NCI-H82 treated with DMSO at 0.1 percent for 48 hours (cell line): ENCODE results near the gene TMEM225.
A peak's percentile ranks its signal among the peaks of the same experiment; 100 is the strongest.
"Not testable (repeated sequence)": the region's sequence is repeated elsewhere in the genome, so short reads cannot be mapped to it uniquely, and the experiment has no call there.

Experiments used
- DNase-seq: peaks from one replicate; lab custom pipeline; 2025; ENCODE audit not compliant: unreplicated experiment; lab: John Stamatoyannopoulos, UW

Gene TMEM225, protein sequence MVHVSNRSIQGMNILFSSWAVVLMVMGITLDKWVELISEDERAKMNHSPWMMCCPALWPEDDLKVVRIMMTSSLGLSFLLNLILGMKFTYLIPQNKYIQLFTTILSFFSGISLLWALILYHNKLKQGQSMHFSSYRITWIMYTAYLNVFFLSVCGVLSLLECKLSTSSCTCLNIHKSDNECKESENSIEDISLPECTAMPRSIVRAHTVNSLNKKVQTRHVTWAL

DNA sequence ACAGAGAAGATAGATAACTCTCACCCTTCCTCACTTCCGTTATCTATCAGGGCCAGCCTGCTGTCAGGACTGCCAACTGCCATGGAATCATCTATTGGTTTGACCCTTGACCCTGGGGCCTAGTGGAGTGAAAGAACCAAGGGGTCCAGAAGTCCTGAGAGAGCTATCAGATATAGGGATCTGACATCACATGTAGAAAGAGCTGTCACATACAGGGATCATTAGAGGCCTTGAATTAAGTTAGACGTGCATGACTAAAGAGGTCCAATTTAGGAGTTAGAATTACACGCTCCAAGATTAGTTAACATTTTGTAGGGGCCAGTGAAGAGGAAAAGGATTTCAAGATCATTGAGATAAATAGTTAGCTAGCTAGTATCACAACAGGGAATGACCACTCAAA, at the start of gene TMEM225:
Gene TMEM225 (minus strand): TSS at position 101 of the 400 bp plus-strand sequence. CDS start 245 bp downstream, outside the sequence.
- DNase-seq, result no peak

DNA sequence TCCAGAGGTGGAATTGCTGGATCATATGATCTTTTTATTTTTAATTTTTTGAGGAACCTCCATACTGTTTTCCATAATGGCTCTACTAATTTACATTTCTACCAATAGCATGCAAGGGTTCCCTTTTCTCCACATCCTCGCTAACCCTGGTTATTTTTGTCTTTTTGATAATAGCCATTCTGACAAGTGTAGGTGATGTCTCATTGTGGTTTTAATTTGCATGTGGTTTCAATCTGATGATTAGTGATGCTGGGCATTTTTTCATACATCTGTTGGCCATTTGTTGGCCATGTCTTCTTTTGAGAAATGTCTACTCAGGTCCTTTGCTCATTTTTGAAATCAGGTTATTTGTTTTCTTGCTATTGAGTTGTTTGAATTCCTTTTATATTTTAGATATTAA, 38.6 kb upstream of the TMEM225 start:
- no peak for DNase-seq

DNA sequence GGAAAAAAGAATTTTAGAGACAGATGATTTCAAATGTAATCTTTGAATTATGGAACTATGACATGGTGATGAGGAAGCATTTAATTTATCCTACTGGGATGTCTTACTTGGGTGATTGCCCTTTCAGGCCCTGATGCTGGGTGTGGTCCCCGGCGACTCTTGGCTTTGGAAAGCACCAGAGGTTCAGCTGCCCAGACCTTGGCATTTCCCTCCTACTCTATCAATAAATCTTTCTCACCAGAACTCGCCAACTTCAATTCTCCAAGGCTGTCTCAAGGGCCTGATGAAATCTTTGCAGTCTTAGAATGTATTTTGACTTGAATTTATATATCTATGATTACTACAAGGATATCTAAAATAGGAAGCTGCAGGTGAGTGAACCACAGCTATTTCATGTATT, 35.5 kb upstream of the TMEM225 start:
- no peak for DNase-seq

DNA sequence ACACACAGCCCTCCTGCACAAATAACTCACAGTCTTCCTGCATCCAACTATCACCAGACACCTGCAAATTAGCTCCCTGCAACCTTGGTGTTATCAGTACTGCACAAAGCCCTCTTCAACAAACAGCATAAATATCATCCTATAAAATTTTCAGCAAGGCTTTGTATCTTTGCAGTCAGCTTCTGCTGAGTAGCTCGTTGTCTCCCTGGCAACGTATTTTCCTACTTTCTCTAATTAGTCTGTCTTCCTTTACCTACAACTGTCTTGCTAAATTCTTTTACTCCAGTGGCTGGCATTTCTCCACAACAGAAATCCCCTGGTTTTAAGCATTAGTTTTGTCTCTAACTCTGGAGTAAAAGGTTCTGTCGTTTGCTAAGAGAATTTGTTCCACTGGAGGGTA, 20.4 kb upstream of the TMEM225 start:
- no peak for DNase-seq

DNA sequence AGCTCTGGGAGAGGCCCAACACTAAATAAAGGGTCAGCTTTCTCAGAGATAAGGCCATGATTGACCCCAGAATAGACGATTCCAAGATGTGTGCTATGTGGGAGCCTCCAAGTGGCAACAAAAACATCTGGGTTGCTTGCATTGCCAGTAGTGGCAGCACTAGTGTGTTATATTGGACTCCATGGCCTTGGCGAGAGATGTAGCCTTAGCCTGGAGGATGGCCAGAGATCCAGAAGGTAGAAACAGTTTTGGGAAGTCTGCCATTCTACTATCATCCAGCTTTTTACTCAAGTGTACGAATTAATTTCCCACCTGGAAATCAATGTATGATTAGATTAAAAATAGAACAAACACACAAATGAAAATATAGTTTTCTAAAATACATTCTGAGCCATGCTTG, 19.5 kb upstream of the TMEM225 start:
- DNase-seq, result no peak

DNA sequence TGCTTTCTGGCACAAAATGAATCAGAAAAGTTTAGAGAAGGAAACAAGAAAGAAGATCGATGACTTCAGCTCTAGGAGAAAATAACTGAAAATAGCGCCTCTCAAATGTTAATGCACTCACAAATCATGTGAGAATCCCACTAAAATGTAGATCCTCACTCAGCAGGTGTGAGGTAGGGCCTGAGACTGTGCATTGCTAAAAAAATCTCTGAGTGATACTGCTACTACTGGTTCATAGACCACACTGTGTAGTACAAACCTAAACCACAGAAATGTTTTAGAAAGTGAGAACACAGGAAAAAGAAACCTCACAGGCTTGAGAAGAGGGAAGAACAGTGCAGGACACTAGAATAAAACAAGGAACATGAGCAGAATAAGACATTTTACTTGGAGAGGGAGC, 18.5 kb upstream of the TMEM225 start:
- no peak for DNase-seq

DNA sequence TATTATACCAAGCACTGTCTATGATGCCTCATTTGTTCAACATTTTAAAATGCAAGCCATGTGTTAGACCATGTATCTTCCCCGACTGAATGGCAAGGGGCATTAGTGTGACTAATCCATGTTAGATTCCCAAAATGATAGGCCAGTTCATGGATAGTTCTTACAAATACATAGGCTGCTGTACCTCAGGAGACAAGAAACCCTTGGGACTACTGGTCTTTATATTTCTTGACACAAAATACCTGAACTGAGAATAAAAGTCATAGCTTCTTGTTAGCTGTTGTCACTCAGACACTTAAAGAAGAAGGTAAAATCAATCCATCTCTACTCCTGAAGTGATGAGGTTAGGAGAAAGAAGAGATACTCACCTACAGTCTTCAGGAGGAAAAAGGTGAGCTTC, 16.4 kb upstream of the TMEM225 start, which contains the start of gene OR8D4:
Gene OR8D4 (plus strand): TSS at position 301 of the 400 bp plus-strand sequence. CDS start 4,265 bp downstream, outside the sequence.
- no peak for DNase-seq

DNA sequence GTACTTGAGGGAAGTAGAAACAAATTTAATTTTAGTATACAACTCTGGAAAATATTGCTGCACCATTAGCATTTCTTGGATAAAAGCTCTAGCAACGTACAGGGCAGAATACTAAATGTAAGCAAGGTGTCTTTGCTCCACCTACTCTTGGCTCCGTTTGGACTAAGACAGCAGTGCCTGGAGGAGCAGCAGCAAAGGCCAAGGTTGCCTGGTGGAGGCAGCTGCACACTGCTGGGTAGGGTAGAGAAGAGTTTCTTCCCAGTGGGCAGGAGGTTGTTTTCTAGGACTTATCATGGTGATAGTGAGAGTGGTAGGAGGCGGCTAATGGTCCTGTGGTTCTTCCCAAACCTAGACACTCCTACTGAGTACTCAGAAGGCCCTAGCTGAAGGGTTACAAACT, 14.3 kb upstream of the TMEM225 start:
- no peak for DNase-seq

DNA sequence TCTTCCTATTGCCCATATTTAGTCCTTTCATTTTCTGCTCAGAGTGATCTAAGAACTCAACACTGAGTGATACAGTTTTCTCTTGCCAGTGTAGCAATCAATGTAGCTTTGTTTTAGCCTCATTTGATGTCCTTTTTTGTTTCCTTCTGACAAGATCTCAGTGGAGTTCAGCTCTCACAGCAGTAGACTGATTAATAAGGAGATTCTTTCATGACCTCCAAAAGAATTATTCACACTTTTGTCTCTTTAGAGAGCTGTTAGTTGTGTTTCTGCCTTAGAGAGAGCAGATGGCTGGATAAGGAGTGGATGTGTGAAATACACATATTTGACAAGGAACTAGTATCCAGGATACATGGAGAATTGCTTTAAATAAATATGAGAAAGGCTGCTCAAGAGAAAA, 6.6 kb upstream of the TMEM225 start:
- DNase-seq, result no peak

DNA sequence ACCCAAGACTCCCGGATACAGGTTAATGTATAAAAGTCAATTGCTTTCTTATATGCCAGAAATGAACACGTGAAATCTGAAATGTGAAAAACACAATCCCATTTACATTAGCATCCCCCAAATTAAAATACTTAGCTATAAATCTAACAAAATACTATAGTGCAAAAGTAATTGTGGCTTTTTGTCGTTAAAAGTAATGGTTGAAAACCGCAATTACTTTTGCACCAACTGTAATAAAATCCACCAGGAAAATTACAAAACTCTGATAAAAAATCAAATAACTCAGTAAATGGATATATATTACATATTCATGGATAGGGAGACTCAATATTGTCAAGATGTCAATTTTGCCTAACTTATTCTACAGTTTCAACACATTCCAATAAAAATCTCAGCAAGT, 4.6 kb downstream of the TMEM225 start:
- no peak for DNase-seq

DNA sequence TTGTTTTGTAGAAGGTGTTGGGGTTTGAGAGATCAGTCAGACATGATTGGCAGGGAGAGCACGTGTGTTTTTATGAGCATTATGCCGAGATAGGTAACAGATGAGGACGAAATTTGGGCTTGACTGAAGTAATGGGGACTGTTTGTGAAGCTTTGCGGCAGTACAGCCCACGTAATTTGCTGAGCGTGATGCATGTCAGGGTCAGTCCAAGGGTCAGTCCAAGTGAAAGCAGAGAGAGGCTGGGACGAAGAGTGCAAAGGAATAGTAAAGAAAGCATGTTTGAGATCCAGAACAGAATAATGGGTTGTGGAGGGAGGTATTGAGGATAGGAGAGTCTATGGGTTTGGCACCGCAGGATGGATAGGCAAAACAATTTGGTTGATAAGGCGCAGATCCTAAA, 17.7 kb downstream of the TMEM225 start:
- not testable (repeated sequence) for DNase-seq

DNA sequence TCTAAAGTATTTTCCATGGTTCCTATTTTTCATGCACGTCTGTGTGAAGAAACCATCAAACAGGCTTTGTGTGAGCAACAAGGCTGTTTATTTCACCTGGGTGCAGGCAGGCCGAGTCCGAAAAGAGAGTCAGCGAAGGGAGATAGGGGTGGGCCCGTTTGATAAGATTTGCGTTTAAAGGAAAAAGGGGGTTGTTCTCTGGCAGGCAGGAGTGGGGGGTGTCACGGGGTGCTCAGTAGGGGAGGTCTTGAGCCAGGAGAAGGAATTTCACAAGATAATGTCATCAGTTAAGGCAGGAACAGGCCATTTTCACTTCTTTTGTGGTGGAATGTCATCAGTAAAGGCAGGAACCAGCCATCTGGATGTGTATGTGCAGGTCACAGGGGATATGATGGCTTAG, 20.2 kb downstream of the TMEM225 start:
- not testable (repeated sequence) for DNase-seq

DNA sequence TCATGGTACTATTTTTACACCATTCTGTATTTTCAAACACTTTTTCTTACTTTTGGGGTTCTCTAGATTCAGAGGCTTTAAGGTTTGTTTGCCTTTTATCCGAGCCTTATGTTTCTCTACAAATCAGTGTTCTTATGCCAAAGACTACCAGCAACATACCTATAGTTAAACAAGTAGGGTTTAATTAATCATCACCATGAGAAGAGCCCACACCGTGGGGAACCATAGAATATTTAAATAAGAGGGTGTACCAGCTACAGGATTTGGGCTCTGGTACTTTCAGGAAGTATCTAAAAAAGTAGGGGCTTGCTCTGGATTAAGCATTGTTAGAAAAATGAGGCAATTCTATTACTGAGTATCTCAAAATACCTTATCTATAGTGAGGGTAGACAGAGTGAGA, 25.7 kb downstream of the TMEM225 start:
- DNase-seq, result no peak

DNA sequence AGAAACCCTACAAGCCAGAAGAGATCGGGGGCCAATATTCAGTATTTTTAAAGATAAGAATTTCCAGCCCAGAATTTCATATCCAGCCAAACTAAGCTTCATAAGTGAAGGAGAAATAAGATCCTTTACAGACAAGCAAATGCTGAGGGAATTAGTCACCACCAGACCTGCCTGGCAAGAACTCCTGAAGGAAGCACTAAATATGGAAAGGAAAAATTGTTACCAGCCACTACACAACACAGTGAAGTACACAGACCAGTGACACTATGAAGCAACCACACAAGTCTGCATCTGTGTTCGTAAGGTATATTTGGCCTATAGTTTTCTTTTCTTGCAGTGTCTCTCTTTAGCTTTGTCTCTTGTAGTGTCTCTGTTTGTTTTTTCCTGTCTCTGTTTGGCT, 29.0 kb downstream of the TMEM225 start:
- no peak for DNase-seq

DNA sequence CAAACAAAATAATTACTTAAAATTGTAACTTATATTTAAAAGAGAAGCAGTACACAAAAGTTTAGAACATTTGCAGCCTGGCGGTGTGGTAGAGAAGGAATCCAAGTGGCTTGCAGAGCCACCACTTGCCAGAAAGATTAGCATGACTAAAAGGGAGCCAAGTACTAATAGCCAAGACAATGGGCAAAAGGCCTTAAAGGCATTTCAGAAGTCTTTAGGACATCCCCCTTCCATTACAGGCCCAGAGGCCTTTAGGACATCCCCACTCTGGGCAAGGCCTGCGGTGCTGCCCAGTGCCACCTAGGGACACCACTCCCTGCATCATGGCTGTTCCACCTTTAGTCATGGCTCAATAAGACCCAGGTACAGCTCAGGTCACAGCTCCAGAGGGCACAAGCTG, 32.4 kb downstream of the TMEM225 start:
- DNase-seq, result no peak

DNA sequence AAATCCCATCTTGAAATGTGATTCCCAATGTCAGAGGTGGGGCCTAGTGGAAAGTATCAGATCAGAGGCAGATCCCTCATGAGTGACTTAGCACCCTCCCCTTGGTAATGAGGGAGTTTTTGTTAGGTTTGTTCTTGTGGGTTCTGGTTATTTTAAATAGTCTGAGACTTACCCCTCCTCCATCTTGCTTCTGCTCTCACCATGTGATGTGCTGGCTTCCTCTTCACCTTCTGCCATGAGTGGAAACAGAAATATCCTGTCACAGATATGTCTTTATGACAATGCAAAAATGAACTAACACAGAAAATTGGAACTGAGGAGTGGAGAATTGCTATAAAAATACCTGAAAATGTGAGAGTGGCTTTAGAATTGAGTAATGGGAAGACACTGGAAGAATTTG, 33.1 kb downstream of the TMEM225 start:
- DNase-seq, result no peak

DNA sequence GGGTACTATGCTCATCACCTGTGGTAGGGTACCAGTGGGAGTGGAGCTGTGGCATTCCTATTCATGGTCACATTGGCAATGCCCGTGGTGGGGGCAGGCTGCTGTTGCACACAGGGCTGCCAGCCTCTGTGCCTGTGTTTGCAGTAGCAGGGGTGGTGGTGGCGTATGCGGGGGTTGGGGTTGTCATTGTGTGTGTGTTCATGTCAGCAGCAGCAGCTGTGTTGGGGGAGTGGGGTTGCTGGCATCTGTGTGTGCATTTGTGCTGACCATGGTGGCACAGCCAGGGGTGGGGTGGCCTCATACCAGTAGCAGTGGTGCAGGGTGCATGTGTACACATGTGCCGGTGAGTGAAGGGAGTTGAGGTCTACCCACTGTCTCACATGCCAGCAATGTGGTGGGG, 34.4 kb downstream of the TMEM225 start:
- no peak for DNase-seq

DNA sequence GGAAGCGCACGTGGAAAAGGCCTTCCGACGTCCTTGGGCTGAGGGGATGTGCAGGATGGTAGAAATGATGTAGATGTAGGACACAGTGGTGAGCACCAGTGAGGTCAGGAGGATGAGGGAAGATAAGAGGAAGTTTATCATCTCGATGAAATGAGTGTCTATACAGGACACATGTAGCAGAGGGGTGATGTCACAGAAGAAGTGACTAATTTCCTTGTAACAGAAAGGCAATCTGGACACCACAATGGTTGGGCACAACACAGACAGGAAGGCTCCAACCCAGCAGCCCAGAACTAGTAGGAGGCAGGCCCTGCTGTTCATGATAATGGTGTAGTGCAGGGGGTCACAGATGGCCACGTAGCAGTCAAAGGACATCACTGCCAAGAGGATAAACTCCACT, 44.3 kb downstream of the TMEM225 start:
- no peak for DNase-seq

DNA sequence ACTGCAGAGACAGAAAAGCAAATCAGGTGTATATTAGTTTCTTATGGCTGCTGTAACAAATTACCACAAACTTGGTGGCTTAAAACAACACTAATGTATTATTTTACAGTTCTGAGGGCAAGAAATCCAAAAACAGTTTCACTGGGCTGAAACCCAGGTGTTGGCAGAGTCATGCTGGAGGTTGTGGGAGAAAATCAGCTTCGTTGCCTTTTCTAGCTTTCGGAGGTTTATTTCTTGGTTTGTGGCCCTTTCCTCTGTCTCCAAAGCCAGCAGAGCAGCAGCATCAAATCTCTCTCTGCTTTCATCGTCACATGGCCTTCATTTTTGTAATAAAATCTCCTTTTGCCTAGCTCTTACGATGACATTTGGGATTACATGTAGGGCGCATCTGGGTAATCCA, 46.3 kb downstream of the TMEM225 start:
- DNase-seq, result no peak

DNA sequence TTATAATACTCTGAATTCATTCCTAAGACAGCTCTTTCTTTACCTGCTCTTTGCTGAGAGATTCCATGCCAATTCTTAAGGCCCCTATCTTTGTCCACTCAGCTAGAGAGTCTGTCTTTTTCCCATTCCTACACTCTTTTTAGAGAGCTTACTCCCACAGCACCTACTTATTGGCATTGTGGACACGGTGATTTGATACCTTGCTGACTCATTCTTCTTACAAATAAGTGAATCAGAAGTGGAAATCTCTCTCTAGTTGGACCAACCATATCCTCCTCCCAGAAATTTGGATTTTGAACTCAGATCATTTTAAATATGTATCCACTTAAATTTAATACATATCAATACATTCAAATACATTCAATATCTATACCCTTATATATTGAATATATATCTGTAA, 46.8 kb downstream of the TMEM225 start:
- peak; percentile 8 for DNase-seq

DNA sequence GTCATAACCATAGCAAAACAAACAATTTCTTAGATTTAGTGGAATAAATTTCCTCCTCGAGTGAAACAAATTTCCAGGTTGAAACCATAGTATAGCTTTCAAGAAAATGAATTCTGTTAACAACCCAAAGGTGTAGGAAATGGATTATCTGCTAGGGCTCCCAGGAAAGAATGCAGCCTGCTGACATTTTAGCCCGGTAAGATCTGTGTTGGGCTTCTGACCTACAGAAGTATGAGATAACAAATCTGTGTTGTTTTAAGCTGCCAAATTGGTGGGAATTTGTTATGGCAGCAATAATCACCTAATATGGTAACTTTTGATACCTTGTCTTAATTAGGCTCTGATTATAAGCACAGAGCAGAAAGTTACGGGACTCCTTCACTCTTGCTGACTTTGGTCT, 47.3 kb downstream of the TMEM225 start:
- DNase-seq, result no peak

DNA sequence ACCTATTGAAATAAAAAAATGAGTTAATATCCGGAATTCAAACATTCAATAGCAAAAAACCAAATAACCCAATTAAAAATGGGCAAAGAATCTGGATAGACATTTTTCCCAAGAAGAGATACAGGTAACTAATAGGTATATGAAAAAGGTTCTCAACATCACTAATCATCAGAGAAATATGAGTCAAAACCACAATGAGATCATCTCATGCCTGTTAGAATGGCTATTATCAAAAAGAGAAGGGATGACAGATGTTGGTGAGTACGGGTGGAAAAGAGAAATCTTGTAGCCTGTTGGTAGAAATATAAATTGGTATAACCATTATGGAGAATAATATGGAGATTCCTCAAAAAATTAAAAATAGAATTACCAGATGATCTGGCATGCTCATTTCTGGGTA, 52.4 kb downstream of the TMEM225 start:
- DNase-seq, result no peak
